Fibroblast of pulmonary artery (primary cell): ENCODE measurements around the gene NUP54.

Experiments used
- DNase-seq: peaks from one replicate; pipeline ENCODE4 v3.0.0-alpha.2; 2010; ENCODE audit warnings: low read depth
- H3K4me3 ChIP-seq: replicated peaks from 2 replicates; pipeline ENCODE4 v1.5.1; 2011; ENCODE audit warnings: low read depth, mild to moderate bottlenecking, control low read depth, low read length, moderate library complexity
- CTCF ChIP-seq: IDR thresholded peaks from 2 replicates; pipeline ENCODE4 v1.5.1; 2011; ENCODE audit warnings: mild to moderate bottlenecking, control low read depth, low read length, inconsistent platforms; ENCODE audit errors: missing control alignments

NUP54 gene

GRCh38 chr4:76188557-76188956 lies 40.4 kb upstream of the NUP54 start:
- TF ChIP-seq CTCF, result no peak
- no peak overlapping the region for H3K4me3 ChIP-seq
- no peak for DNase-seq

DNA sequence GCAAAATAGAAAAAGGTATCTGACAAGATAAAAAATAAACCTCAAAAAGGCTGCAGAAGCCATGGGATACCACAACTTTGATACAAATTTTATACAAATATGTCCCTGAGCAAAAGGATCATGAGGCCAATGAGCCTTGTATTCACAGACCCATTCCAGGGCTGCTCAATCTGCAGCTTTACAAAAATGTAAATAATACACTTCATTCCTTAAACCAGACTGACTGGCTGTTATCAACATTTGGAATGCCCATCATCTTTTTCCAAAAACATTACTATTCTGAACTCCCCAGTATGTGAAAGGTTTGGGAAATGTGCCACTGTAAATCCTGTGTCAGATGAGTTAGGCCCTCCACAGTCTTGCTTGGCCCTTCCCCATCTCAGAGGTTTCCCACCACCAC lies 40.0 kb upstream of the NUP54 start:
- no peak overlapping the region for H3K4me3 ChIP-seq
- no peak for TF ChIP-seq CTCF
- no peak for DNase-seq

DNA sequence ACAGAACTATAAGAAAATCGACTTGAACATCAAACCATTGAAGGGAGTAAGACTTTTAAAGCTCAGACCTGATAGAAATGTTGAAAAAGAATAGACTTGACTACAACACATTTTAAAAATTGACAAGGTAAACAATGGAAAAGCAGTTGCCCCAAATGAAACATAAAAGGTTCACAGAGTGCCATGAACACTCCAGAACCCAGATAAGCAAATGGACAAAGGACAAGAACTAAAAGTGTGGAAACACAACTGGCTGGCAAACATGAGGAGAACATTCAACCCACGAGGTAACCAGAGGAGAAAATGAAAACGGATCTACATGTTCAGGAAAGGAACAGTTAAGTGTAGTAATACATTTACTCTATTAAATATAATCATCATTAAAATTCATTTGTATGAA lies 39.0 kb upstream of the NUP54 start:
- H3K4me3 ChIP-seq, result no peak overlapping the region
- TF ChIP-seq CTCF, result no peak
- no peak for DNase-seq

GRCh38 chr4:76182463-76182862 lies 34.3 kb upstream of the NUP54 start:
- TF ChIP-seq CTCF, result no peak
- DNase-seq, result no peak

DNA sequence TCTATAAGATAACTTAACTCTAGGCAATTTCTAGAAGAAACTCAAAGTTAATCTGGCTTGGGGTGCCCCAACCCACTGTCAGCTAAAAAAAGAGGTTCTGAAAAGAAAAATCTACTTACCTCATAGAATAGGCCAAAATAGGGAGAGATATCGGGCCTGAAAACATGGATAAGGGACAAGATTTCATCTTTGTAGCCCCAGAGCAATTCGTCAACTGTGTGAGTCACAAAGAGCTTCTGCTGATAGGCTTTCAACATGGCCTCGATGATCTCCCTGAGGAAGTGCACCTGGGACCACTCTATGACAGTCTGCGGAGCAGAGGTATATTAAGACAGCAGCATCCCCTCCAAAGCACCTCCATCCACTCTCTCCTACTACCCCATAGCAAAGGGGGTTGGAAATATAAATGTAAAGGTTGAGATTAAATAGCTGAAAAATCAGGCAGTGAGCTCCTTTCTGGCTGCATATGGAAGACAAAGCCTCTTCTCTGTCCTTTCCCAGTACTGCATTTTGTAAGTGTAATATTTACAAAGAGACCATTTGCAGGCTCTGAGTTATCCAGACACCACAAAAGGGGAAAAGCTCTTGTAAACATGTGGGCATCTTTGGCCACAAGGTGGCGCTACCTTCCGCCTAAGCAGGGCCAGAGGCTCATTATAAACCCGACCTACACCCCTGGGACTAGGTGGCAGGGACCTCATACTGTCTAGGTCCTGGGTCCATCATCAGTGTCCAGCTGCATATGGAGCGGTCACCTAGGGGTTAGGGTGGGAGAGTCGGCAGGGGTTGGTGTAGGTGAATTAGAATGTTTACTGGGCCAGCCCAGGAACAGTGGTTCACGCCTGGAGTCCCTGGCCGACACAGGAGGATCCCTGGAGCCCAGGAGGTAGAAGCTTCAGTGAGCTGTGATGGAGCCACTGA lies 31.5 kb upstream of the NUP54 start:
- DNase-seq, result peak; percentile 90
- H3K4me3 ChIP-seq, result no peak overlapping the region
- peak; percentile 94 for TF ChIP-seq CTCF

More at GRCh38 chr4:76182463-76182862, 34.3 kb upstream of the NUP54 start:
- H3K4me3 ChIP-seq, result no peak overlapping the region

DNA sequence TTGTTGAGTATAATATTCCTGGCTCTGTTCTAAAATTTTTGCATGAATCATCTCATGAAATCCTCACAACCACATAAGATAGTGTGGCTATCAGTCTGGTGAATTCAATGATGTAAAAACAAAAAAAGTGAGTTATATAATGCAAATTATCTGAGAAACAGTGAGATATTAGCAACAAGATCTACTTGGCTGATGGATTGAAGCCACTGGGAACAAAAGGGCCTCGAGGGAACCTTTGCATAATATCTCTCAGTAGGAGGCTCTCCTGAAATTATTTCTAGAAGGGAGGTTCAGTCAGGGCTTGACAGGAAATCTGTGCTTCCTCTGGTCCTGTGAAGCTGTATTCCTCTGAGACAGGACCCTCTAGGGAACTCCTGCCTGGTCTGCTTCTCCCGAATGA lies 30.1 kb upstream of the NUP54 start:
- peak; percentile 52 for DNase-seq
- no peak overlapping the region for H3K4me3 ChIP-seq
- TF ChIP-seq CTCF, result no peak

DNA sequence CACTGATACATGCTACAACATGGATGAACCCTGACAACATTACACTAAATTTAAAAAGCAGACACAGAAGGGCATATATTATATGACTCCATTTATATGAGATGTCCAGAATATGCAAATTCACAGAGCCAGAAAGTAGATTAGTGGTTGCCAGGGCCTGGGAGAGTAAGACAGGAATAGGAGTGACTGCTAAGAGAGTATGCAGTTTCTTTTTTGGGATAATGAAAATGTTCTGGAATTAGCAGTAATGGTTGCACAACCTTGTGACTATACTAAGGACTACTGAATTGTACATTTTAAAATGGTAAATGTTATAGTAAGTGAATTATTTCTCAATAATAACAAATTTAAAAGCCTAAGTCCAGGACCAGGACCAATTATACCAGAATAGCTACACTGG lies 29.5 kb upstream of the NUP54 start:
- TF ChIP-seq CTCF, result no peak
- H3K4me3 ChIP-seq, result no peak overlapping the region
- DNase-seq, result peak; percentile 25
